ENCODE results near the gene MLEC. TPM values are rescaled to one million over a fixed set of nuclear protein-coding genes. Genes with fewer than 3 reads are reported as not detected.

Gene MLEC
- total RNA-seq, 1 donor from 2014 or later = 124 TPM

GRCh38 chr12:120739821-120740613 lies 53.1 kb downstream of the MLEC start:
- no peak for TF ChIP-seq CTCF (conservative IDR thresholded peaks at IDR 0.05; ENCODE audit: low read depth, low read length)
- no peak overlapping the region for H3K4me3 ChIP-seq (ENCODE audit: low read depth, low read length)
- no peak for DNase-seq (ENCODE audit: low read depth)

DNA sequence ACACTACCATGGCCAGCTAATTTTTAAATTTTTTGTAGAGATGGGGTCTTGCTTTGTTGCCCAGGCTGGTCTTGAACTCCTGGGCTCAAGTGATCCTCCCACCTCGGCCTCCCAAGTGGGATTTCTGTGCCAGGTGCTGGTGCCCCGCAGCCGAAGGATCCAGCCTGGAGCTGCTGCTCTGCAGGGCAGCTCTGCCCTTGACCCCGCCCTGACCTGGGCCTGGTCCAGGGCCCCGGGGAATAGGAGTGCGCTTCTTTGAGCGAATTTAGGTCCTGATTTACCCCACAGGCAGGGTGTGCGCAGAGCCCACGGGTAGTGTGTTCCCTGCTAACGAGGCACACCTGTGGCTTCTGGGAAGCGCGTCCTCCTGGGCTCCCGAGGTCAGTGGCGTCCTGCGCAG lies 53.9 kb downstream of the MLEC start:
- no peak for DNase-seq (ENCODE audit: low read depth)
- no peak overlapping the region for H3K4me3 ChIP-seq (ENCODE audit: low read depth, low read length)
- no peak for TF ChIP-seq CTCF (conservative IDR thresholded peaks at IDR 0.05; ENCODE audit: low read depth, low read length)

DNA sequence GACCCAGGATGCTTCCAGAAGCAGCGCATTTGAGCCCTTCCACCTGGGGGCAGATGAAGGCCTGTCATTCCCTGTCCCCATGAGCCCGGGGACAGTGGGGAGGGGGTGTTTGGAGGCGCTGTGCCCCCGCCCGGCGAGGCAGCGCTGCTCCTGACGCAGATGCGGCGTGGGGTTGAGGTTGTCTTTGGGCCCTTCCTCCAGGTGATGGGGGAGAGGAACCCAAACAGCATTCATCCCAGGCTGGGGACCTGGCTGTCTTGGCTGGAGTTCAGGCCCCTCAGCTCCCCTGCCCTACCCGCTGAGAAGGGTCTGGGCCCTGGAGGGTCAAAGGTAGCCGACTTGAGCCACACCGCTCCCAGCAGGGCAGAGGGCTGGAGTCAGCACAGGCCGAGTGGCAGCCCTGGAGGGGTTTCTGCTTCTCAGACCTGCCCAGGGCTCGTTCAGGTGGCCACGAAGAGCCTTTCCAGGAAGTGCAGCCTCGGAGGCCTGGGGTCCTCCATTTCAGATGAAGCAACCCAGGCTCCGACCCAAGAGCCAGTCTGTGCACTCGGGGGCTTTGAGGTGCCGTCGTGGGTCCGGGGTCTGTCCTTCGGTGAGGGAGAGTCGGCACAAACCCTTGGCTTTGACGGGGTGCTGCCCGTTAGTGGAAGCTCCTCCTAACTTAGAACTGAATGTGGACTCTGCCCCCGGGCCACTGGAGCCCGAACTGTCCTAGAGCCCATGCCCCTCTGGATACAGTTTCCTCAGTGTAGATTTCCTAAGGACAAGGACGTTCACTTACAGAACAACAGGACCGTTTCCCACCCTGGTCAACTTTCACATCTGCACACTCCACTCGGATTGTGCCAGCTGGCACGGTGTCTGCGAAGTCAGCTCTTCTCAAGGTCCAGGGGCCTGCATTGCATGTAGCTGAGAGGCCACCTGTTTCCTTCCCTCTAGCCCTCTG lies 54.8 kb downstream of the MLEC start:
- no peak overlapping the region for H3K4me3 ChIP-seq (ENCODE audit: low read depth, low read length)
- no peak for DNase-seq (ENCODE audit: low read depth)
- no peak for TF ChIP-seq CTCF (conservative IDR thresholded peaks at IDR 0.05; ENCODE audit: low read depth, low read length)

DNA sequence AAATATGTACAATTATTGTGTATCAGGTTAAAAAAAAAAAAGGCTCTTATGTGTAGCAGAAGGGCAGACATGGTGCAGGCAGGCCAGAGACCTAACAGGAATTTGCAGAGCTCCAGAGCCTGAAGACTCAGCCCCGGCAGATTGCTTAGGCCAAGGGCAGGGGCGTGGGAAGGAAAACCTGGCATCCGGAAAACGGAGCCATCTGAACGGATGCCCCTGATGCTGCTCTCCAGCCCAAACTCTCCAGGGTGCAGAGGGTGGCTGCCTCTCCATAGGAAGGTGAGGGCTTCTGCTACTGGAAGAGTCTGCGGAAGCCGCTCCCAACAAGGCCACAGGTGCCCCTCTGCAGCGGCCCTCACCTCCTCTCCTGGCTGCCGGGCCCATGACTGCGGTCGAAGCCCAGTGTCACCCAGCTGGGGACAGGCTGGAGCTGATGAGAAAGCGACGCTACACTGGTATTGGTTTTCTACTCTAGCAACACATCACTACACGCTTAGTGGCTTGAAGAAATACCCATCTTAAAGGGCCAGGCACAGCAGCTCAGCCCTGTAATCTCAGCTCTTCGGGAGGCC lies 58.1 kb downstream of the MLEC start:
- H3K4me3 ChIP-seq (ENCODE audit: low read depth, low read length) = no peak overlapping the region
- TF ChIP-seq CTCF (conservative IDR thresholded peaks at IDR 0.05; ENCODE audit: low read depth, low read length) = no peak
- no peak for DNase-seq (ENCODE audit: low read depth)

- no peak for DNase-seq (ENCODE audit: low read depth)
- TF ChIP-seq CTCF (conservative IDR thresholded peaks at IDR 0.05; ENCODE audit: low read depth, low read length) = no peak
- H3K4me3 ChIP-seq (ENCODE audit: low read depth, low read length) = no peak overlapping the region
Measured at GRCh38 chr12:120748242-120748641, 61.3 kb downstream of the MLEC start.

GRCh38 chr12:120749256-120749655 lies 62.3 kb downstream of the MLEC start:
- no peak overlapping the region for H3K4me3 ChIP-seq (ENCODE audit: low read depth, low read length)
- no peak for DNase-seq (ENCODE audit: low read depth)
- no peak for TF ChIP-seq CTCF (conservative IDR thresholded peaks at IDR 0.05; ENCODE audit: low read depth, low read length)
